ENCODE results near the gene CEACAM16.
"Not testable (repeated sequence)": the region's sequence is repeated elsewhere in the genome, so short reads cannot be mapped to it uniquely, and the experiment has no call there.

Gene CEACAM16

GRCh38 chr19:44698492-44699201 is at the start of gene CEACAM16:
Gene CEACAM16, plus strand, starts transcription at chr19:44699151. Its CDS starts 2,306 bp downstream, at chr19:44701457.
- DNase-seq, result no peak

- no peak for DNase-seq
Observed at GRCh38 chr19:44649578-44650145, 49.3 kb upstream of the CEACAM16 start.

DNA sequence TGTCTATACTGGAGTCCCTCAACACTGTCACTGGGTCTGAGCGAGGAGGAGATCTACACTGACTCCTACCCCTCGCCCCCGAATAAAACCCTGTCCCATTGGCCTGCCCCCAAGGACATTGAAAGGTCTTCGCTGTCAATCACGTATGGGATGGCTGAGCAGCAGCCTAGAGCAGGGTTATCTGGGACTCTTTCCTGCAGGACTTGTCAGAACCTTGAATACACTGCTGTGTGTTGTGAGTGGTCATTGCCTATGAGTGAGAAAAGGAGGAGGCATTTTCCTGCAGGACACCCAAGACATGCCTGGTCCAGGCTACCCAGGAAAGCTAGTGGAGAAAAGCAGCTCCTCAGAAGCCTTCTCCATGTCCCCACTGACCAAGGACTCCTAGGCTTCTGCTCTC is 45.6 kb upstream of the CEACAM16 start:
- no peak for DNase-seq

- DNase-seq, result peak; percentile 56 to 70
Observed at GRCh38 chr19:44653977-44654774, 44.8 kb upstream of the CEACAM16 start.

GRCh38 chr19:44657211-44657921 is 41.6 kb upstream of the CEACAM16 start:
- DNase-seq, result peak; percentile 26 to 54

- DNase-seq, result no peak
Observed at GRCh38 chr19:44658069-44658733, 40.8 kb upstream of the CEACAM16 start.

GRCh38 chr19:44660081-44660480 is 38.9 kb upstream of the CEACAM16 start:
- no peak for DNase-seq

DNA sequence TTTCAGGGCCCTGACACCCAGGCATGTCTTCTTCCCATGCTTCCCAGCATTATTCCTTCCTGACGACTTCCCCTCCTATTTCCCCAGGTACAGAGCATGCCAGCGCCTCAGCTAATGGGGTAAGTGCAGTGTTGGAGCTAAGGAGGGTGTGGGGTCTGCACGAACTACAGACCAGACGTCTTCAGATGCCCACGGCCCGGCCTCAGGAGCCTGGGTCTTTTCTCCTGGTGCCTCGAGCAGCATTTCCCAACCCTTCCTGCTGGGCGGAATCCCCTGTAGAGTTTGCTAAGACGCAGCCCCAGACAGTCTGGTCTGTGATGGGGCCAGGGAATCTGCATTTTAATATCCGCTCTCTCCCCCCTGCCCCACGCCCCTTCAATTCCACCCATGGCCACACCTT is 37.7 kb upstream of the CEACAM16 start:
- no peak for DNase-seq

GRCh38 chr19:44661904-44662303 is 37.0 kb upstream of the CEACAM16 start:
- no peak for DNase-seq

- no peak for DNase-seq
Observed at GRCh38 chr19:44662691-44663385, 36.1 kb upstream of the CEACAM16 start.

GRCh38 chr19:44663996-44664395 is 35.0 kb upstream of the CEACAM16 start:
- no peak for DNase-seq

DNA sequence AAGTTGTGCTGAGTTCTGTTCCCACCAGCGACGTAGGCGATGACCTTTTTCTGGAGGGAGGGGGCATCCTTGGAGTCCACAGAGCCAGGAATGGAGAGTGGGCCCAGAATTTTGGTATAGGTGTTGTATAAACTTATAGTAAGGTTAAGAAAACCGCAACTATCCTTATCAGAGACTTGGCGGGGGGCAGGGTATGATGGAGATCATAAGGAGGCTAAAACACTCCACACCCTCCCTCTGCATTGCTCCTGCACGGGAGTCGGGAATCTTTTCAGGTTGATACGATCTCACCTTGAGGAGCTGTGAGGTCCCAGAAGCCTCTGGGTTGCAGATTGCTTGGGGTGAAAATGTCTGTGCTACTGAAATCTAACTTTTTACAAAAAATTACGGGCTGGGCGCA is 34.0 kb upstream of the CEACAM16 start:
- DNase-seq, result no peak

DNA sequence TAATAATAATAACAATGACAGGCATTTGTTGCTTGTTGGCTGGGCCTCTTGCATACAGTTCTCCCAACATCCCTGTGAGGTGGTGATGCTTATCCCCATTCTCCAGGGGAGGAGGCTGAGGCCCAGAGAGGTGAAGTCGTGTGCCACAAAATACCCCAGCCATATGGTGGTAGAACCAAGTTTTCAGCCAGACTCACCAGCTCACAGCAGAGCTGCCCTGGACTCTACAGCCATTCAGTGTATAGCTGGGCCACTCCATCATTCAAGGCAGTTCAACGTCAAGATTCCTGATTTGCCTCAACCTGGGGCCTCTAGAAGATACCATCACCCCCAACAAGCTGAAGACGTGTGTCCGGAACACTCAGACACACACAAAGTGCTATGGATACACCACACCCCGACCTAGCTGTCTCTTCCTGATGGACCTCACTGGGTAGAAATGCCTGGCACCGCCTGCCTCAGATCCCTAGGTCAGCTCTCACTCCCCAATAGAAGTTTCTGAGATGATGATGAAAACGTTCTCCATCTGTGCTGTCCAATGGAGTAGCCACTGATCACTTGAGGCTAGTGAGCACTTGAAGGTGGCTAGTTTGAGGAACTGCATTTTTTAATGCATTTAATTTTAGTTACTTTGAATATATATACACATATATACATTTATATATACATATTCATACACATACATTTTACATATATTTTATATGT is 31.9 kb upstream of the CEACAM16 start:
- no peak for DNase-seq

- no peak for DNase-seq
Observed at GRCh38 chr19:44668985-44669764, 29.8 kb upstream of the CEACAM16 start.

GRCh38 chr19:44670027-44670426 is 28.9 kb upstream of the CEACAM16 start:
- not testable (repeated sequence) for DNase-seq

- DNase-seq, result no peak
Observed at GRCh38 chr19:44671400-44671799, 27.6 kb upstream of the CEACAM16 start, which contains the start of gene CEACAM19. Gene CEACAM19, plus strand, starts transcription at chr19:44671482. Its CDS starts 450 bp downstream, at chr19:44671932.

GRCh38 chr19:44672226-44672625 is 26.7 kb upstream of the CEACAM16 start:
- no peak for DNase-seq

DNA sequence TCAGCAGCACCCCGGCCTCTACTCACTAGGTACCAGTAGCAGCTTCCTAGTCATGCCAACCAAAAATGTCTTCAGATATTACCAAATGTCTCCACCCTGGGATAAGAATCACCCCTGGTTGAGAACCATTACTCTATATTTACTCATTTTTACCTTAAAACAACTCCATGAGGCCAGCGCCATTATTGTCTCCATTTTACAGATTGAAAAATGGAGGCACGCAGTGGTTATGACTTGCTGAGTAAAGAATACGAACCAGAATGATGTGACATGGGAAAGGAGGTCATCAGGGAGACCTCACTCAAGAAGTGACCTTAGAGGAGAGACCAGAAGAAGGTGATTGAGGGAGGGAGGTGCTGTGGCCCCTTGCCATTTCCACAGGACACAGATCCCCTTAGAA is 25.4 kb upstream of the CEACAM16 start:
- DNase-seq, result no peak

- no peak for DNase-seq
Observed at GRCh38 chr19:44675521-44675920, 23.4 kb upstream of the CEACAM16 start.

DNA sequence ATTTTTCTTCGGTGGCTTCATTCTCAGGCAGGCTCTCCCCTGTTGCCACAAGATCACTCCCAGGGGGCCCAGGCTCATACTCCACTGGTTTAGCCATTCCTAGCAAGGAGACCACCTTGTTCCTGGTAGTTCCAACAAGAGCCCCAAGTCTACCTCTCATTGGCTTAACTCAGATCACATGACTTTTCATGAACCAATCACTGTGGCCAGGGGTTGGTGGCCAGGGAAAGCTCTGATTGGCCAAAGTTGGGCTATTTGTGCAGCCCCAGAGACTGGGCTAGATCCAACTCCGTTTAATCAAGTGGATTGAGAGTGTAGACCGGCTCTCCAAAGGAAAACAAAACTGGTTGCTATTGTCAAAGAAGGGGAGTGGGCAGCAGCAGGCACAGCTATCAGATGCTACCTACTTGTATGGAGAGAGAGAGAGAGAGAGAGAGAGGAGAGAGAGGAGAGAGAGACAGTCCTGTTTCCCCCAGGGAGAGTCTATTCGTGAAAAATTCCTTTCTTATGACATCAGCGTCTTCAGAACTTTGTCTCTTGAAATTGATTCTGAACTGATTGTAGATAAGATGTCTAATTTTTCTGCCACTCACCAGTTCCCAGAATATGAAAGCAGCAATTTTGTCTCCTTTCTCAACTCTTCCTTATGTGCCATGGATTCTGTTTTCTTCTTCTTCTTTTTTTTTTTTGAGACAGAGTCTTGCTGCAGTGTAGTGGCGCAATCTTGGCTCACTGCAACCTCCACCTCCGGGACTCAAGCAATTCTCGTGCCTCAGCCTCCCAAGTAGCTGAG is 21.7 kb upstream of the CEACAM16 start:
- DNase-seq, result no peak

Data from bone marrow (tissue), 2 donors.